WI38 (cell line): ENCODE results near the gene IL15RA.

ENCODE experiments used
- H3K4me3 ChIP-seq: 2 replicates; pipeline ENCODE4 v1.5.1; 2011; ENCODE audit warnings: low read depth, mild to moderate bottlenecking, control low read depth, low read length
- CTCF ChIP-seq: IDR thresholded peaks from 2 replicates; pipeline ENCODE4 v1.5.1; 2012; ENCODE audit warnings: low read depth, mild to moderate bottlenecking, control low read depth, low read length

IL15RA gene

GRCh38 chr10:5956146-5956936, 21.0 kb downstream of the IL15RA start:
- TF ChIP-seq CTCF: no peak
- no peak overlapping the region for H3K4me3 ChIP-seq

GRCh38 chr10:5953676-5954075, 23.7 kb downstream of the IL15RA start:
- no peak for TF ChIP-seq CTCF
- H3K4me3 ChIP-seq: no peak overlapping the region

GRCh38 chr10:5952731-5953385, 24.5 kb downstream of the IL15RA start:
- no peak for TF ChIP-seq CTCF
- H3K4me3 ChIP-seq: no peak overlapping the region

DNA sequence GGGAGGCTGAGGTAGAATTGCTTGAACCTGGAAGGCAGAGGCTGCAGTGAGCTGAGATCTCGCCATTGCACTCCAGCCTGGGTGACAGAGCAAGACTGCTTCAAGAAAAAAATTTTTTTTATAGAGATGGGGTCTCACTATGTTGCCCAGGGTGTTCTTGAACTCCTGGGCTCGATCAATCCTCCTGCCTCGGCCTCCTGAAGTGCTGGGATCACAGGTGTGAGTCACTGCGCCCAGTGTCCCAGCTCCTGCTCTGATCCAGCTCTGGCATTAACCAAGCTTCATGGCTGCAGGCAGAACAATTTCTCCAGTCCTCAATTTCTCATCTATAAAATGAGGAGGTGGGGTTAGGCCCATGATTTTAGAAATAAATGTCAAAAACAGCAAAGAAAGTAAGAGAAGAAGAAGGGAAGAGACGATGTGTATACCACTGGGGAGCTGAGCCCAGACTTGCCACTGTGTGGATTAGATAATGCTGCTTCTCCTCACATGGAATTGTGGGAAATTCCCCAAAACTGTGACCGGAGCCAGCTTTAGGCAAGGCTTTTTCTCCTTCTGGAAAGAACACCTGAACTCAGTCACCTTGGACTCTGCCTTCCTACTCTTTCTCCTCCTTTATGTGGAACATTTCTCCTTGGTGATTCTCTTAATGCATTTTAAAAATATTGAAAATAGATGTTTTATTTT, 25.5 kb downstream of the IL15RA start:
- TF ChIP-seq CTCF: no peak
- H3K4me3 ChIP-seq: no peak overlapping the region

- TF ChIP-seq CTCF: no peak
- no peak overlapping the region for H3K4me3 ChIP-seq
Observed at GRCh38 chr10:5951167-5951711, 26.1 kb downstream of the IL15RA start.

- peak; percentile 55 for TF ChIP-seq CTCF
Observed at GRCh38 chr10:5949009-5949759, 28.2 kb downstream of the IL15RA start.

More at GRCh38 chr10:5949009-5949759, 28.2 kb downstream of the IL15RA start:
- no peak overlapping the region for H3K4me3 ChIP-seq
